H1 (cell line): ENCODE measurements around the gene GAS7. TPM values are rescaled to one million over a fixed set of nuclear protein-coding genes. Genes with fewer than 3 reads are reported as not detected.
A peak's percentile ranks its signal among the peaks of the same experiment; 100 is the strongest.

ENCODE experiments used
- CTCF ChIA-PET: fragments of 300-600 bp; sonication (Branson Sonifier 250); formaldehyde crosslinking; loops from one replicate; lab custom pipeline; 2021; ENCODE audit not compliant: partially characterized antibody; lab: Charles Lee
- POLR2A ChIA-PET: fragments of 300-600 bp; sonication (Branson Sonifier 250); formaldehyde crosslinking; loops from one replicate; lab custom pipeline; 2021; ENCODE audit warnings: inconsistent platforms; ENCODE audit not compliant: partially characterized antibody; lab: Charles Lee
- DNase-seq, 2 experiments: peaks; one replicate each; pipeline versions ENCODE4 v3.0.0 to v3.0.0-alpha.2; 2010 to 2022; ENCODE audit warnings: low spot score in 2 of 2, low read depth in 1 of 2, mixed read lengths in 1 of 2
- FAIRE-seq: peaks from 2 replicates; lab custom pipeline; 2011; peaks lifted over from hg19 to GRCh38; lab: Jason Lieb, UNC
- H2AFZ ChIP-seq: 2 replicates; pipeline ENCODE4 v1.8.1; 2012; ENCODE audit warnings: low read length, inconsistent platforms
- H2AK5ac ChIP-seq: 2 replicates; pipeline ENCODE4 v1.6.1; 2013; ENCODE audit warnings: low read depth, low read length
- H2BK120ac ChIP-seq: replicated peaks from 2 replicates; pipeline ENCODE3; 2013; ENCODE audit warnings: low read depth, low read length, inconsistent platforms
- H2BK12ac ChIP-seq: 2 replicates; pipeline ENCODE4 v1.6.1; 2013; ENCODE audit warnings: low read depth, low read length
- H2BK15ac ChIP-seq: 2 replicates; pipeline ENCODE4 v1.6.1; 2013; ENCODE audit warnings: low read length
- H2BK20ac ChIP-seq: 2 replicates; pipeline ENCODE4 v1.6.1; 2013; ENCODE audit warnings: low read length
- H2BK5ac ChIP-seq: 2 replicates; pipeline ENCODE4 v1.6.1; 2013; ENCODE audit warnings: low read depth, low read length
- H3K14ac ChIP-seq: 2 replicates; pipeline ENCODE4 v1.6.1; 2013; ENCODE audit warnings: inconsistent platforms; ENCODE audit not compliant: insufficient read length
- H3K18ac ChIP-seq: 2 replicates; pipeline ENCODE4 v1.6.1; 2013; ENCODE audit warnings: low read length; ENCODE audit errors: extremely low read depth
- H3K23ac ChIP-seq: 2 replicates; pipeline ENCODE4 v1.6.1; 2013; ENCODE audit warnings: inconsistent platforms; ENCODE audit not compliant: insufficient read length
- H3K23me2 ChIP-seq: 2 replicates; pipeline ENCODE4 v1.6.1; 2013; ENCODE audit warnings: low read depth, low read length
- H3K27ac ChIP-seq: 2 replicates; pipeline ENCODE4 v1.6.1; 2011; ENCODE audit warnings: low read depth, low read length, inconsistent platforms
- H3K27me3 ChIP-seq, 4 experiments: replicated peaks in 1 of 4; 1 replicate in 1 of 4; 2 replicates in 3 of 4; pipeline versions ENCODE4 v1.6.1 to v1.8.1; 2011 to 2013; ENCODE audit warnings: low read length in 3 of 4, mild to moderate bottlenecking in 3 of 4, inconsistent platforms in 2 of 4, mixed read lengths in 2 of 4, moderate library complexity in 1 of 4; ENCODE audit not compliant: control insufficient read depth in 3 of 4, insufficient read depth in 3 of 4; ENCODE audit errors: extremely low read depth in 1 of 4
- H3K36me3 ChIP-seq, 4 experiments: 2 replicates each; pipeline versions ENCODE4 v1.6.1 to v1.8.1; 2011 to 2013; ENCODE audit warnings: mild to moderate bottlenecking in 4 of 4, low read length in 3 of 4, moderate library complexity in 2 of 4, control low read depth in 1 of 4, inconsistent platforms in 1 of 4; ENCODE audit not compliant: insufficient read depth in 4 of 4, control insufficient read depth in 2 of 4
- H3K4ac ChIP-seq: replicated peaks from 2 replicates; pipeline ENCODE3; 2013; ENCODE audit warnings: low read length, low read depth, mixed read lengths, inconsistent platforms; ENCODE audit not compliant: insufficient read length
- H3K4me1 ChIP-seq, 4 experiments: replicated peaks in 1 of 4; 1 replicate in 1 of 4; 2 replicates in 3 of 4; pipeline versions ENCODE4 v1.6.1 to v1.8.1; 2011 to 2013; ENCODE audit warnings: low read length in 3 of 4, inconsistent platforms in 2 of 4, mixed read lengths in 1 of 4; ENCODE audit not compliant: insufficient read depth in 4 of 4, control insufficient read depth in 3 of 4
- H3K4me2 ChIP-seq, 2 experiments: 2 replicates each; pipeline versions ENCODE4 v1.6.1 to v1.8.1; 2011 to 2013; ENCODE audit warnings: low read depth in 2 of 2, low read length in 2 of 2, control low read depth in 1 of 2, inconsistent platforms in 1 of 2, mild to moderate bottlenecking in 1 of 2; ENCODE audit not compliant: insufficient read depth in 1 of 2
- H3K4me3 ChIP-seq, 4 experiments: fragments of 200-600, 300-600 bp in 1 of 4; sonication (generic), shearing (Covaris generic), sonication (Bioruptor Twin) in 1 of 4; 2 replicates each; pipeline versions ENCODE4 v1.5.1 to v1.8.1; 2011 to 2016; ENCODE audit warnings: low read length in 4 of 4, low read depth in 3 of 4, control low read depth in 2 of 4, inconsistent platforms in 2 of 4, mild to moderate bottlenecking in 2 of 4, mixed read lengths in 1 of 4, moderate library complexity in 1 of 4; ENCODE audit not compliant: insufficient read depth in 2 of 4; ENCODE audit errors: extremely low read depth in 1 of 4
- H3K56ac ChIP-seq: replicated peaks from 2 replicates; pipeline ENCODE3; 2013; ENCODE audit warnings: low read depth, mild to moderate bottlenecking, mixed read lengths, low read length, inconsistent platforms; ENCODE audit not compliant: insufficient read length
- H3K79me1 ChIP-seq: 2 replicates; pipeline ENCODE4 v1.6.1; 2013; ENCODE audit warnings: low read depth, low read length, control low read depth
- H3K79me2 ChIP-seq, 2 experiments: 2 replicates each; pipeline versions ENCODE4 v1.6.1 to v1.8.1; 2012 to 2013; ENCODE audit warnings: low read length in 2 of 2, mild to moderate bottlenecking in 2 of 2, inconsistent platforms in 1 of 2; ENCODE audit not compliant: insufficient read depth in 2 of 2, control insufficient read depth in 1 of 2
- H3K9ac ChIP-seq, 4 experiments: replicated peaks in 1 of 4; 1 replicate in 1 of 4; 2 replicates in 3 of 4; pipeline versions ENCODE4 v1.6.1 to v1.8.1; 2011 to 2013; ENCODE audit warnings: low read depth in 3 of 4, low read length in 3 of 4, control low read depth in 2 of 4, mild to moderate bottlenecking in 2 of 4, moderate library complexity in 2 of 4, inconsistent platforms in 1 of 4; ENCODE audit errors: extremely low read depth in 1 of 4
- H3K9me3 ChIP-seq, 2 experiments: 2 replicates each; pipeline versions ENCODE4 v1.6.1 to v1.8.1; 2012 to 2013; ENCODE audit warnings: mild to moderate bottlenecking in 2 of 2, moderate library complexity in 2 of 2, control low read depth in 1 of 2, inconsistent platforms in 1 of 2, low read depth in 1 of 2, low read length in 1 of 2, mixed read lengths in 1 of 2; ENCODE audit not compliant: insufficient read depth in 2 of 2
- H4K20me1 ChIP-seq, 2 experiments: replicated peaks in 1 of 2; 2 replicates each; pipeline versions ENCODE3 to v1.8.1; 2011 to 2013; ENCODE audit warnings: inconsistent platforms in 2 of 2, low read length in 2 of 2, mild to moderate bottlenecking in 1 of 2; ENCODE audit not compliant: insufficient read depth in 2 of 2, control insufficient read depth in 1 of 2
- H4K5ac ChIP-seq: 2 replicates; pipeline ENCODE4 v1.6.1; 2013; ENCODE audit warnings: low read length, low read depth, mixed read lengths, inconsistent platforms; ENCODE audit not compliant: insufficient read length
- H4K8ac ChIP-seq: 2 replicates; pipeline ENCODE4 v1.8.0; 2013; ENCODE audit warnings: mild to moderate bottlenecking, moderate library complexity, low read length, inconsistent platforms; ENCODE audit not compliant: insufficient read depth; ENCODE audit errors: extremely low read depth
- H4K91ac ChIP-seq: replicated peaks from 2 replicates; pipeline ENCODE3; 2013; ENCODE audit warnings: low read length, mixed read lengths, inconsistent platforms; ENCODE audit not compliant: insufficient read length
- RAD21 ChIP-seq, 2 experiments: IDR thresholded peaks in 1 of 2; conservative IDR thresholded peaks in 1 of 2; 2 replicates each; pipeline ENCODE4 v1.6.1; 2011; ENCODE audit warnings: low read depth in 2 of 2, low read length in 2 of 2, improper control_type of control experiment in 1 of 2, inconsistent platforms in 1 of 2, mild to moderate bottlenecking in 1 of 2, moderate library complexity in 1 of 2
- TAF1 ChIP-seq: IDR thresholded peaks from 2 replicates; pipeline ENCODE4 v1.6.1; 2011; ENCODE audit warnings: mild to moderate bottlenecking, low read depth, low read length
- WGBS, 2 experiments: shearing (Covaris generic) in 1 of 2; methylation state at CpG; one replicate each; pipeline versions ENCODE4 v1.1.6 to v1.1.7; 2013 to 2015; ENCODE audit warnings: low lambda C conversion rate in 2 of 2, mixed read lengths in 2 of 2, inconsistent platforms in 1 of 2, low coverage in 1 of 2, missing lambda C conversion rate in 1 of 2; ENCODE audit not compliant: insufficient replicate concordance in 2 of 2, insufficient coverage in 1 of 2, insufficient read length in 1 of 2; ENCODE audit errors: extremely low coverage in 1 of 2, missing lambda C conversion rate in 1 of 2; 5-methylcytosine and 5-hydroxymethylcytosine counted together
- polyA plus RNA-seq, 7 experiments: library from polyadenylated mRNA; depleted of rRNA in 3 of 7; stranded (reverse) in 5 of 7; unstranded in 2 of 7; fragments of >200 nt in 5 of 7; fragments of 200-250 nt in 2 of 7; gene quantifications; 1 replicate in 5 of 7; 2 replicates in 1 of 7; 4 replicates in 1 of 7; pipeline versions ENCODE4 v1.2.1 to v1.2.3, GENCODE V29; 2011 to 2013; ENCODE audit warnings: missing spikeins in 2 of 7, mixed read lengths in 2 of 7
- total RNA-seq: library from RNA; stranded (reverse); fragmentation: NEBNext Ultra II Directional; extraction: Animal tissue kit (Norgen Biotek cat#: 25700); gene quantifications from 2 replicates; pipeline ENCODE4 v1.2.1, GENCODE V29; 2021

Gene GAS7
- total and polyA plus RNA-seq, 2 of the 8 experiments (the other 6 are each of a cell fraction or from before 2014, with no cell fraction given) = 5.0 to 14.5 TPM

GRCh38 chr17:10117581-10118001, 80.8 kb downstream of the GAS7 start:
- H2BK120ac ChIP-seq = peak overlapping the region; percentile 14
- no peak overlapping the region for H3K14ac ChIP-seq
- ChIA-PET CTCF (interaction anchor here (0.8 to 1.8 kb wide), 4 partner anchors 86 to 131 kb away, joined by 3 to 5 read pairs (median 4); no protein-coding TSS in a partner anchor), POLR2A (no interaction called here)
- H3K23me2 ChIP-seq = no peaks in the 10 kb centered on the region
- H3K4me3 ChIP-seq = no peak overlapping the region
- peak overlapping the region; percentile 75 for H4K91ac ChIP-seq
- no peaks in the 10 kb centered on the region for H3K36me3 ChIP-seq
- peak overlapping the region; percentile 64; the same call in 1 of the 2 replicates for H2BK20ac ChIP-seq
- H3K27me3 ChIP-seq = no peaks in the 10 kb centered on the region
- H2AK5ac ChIP-seq = no peak overlapping the region
- FAIRE-seq (no peak), DNase-seq (no peak)
- peak overlapping the region; percentile 53 for H3K18ac ChIP-seq
- WGBS, 2 experiments = 90% methylated on average over 7 of the region's 7 CpGs; no CpG with 5 or more reads in 1 of the 2 experiments
- H3K79me2 ChIP-seq = no peaks in the 10 kb centered on the region
- H3K79me1 ChIP-seq = no peaks in the 10 kb centered on the region
- H3K56ac ChIP-seq = no peak overlapping the region
- TF ChIP-seq RAD21 (IDR thresholded peaks at IDR 0.05 in 1 of 2, conservative IDR thresholded peaks at IDR 0.05 in 1 of 2; ENCODE audit: low read depth in 2 of 2, low read length in 2 of 2) = peak in 1 of 2 experiments; percentile 34; a peak in 2 of 4 replicates
- TF ChIP-seq TAF1 = no peak
- TF ChIP-seq, all 59 proteins: peak for 1
- H2BK5ac ChIP-seq = peak overlapping the region; percentile 21; the same call in 1 of the 2 replicates
- peak overlapping the region; percentile 22; the same call in 1 of the 2 replicates for H4K8ac ChIP-seq
- H2BK15ac ChIP-seq = peak overlapping the region; percentile 61; the same call in 1 of the 2 replicates
- H2AFZ ChIP-seq = no peak overlapping the region
- H4K5ac ChIP-seq = no peak overlapping the region
- H3K9me3 ChIP-seq = no peaks in the 10 kb centered on the region
- no peak overlapping the region for H3K9ac ChIP-seq
- peak overlapping the region; percentile 71 for H2BK12ac ChIP-seq
- H3K4me2 ChIP-seq = peak overlapping the region in 1 of 2 experiments; percentile 22; a peak in 1 of 4 replicates
- H3K4ac ChIP-seq = no peak overlapping the region
- H3K23ac ChIP-seq = no peak overlapping the region
- H3K4me1 ChIP-seq = peaks cover 2 to 31% (median 16%) of the 10 kb centered on the region in 4 experiments
- peak overlapping the region; percentile 35; the same call in 1 of the 2 replicates for H3K27ac ChIP-seq
- no peaks in the 10 kb centered on the region for H4K20me1 ChIP-seq
